Osteoblast (primary cell): ENCODE data around the gene REEP3. TPM values are rescaled to one million over a fixed set of nuclear protein-coding genes. Genes with fewer than 3 reads are reported as not detected.

Experiments
- DNase-seq: peaks from one replicate; pipeline ENCODE4 v3.0.0; 2011; ENCODE audit warnings: low spot score, mixed read lengths; ENCODE audit not compliant: insufficient read length; ENCODE audit errors: missing footprints
- H2AFZ ChIP-seq: 2 replicates; pipeline ENCODE4 v1.6.0; 2011; ENCODE audit warnings: mild to moderate bottlenecking, low read length
- H3K27ac ChIP-seq: 2 replicates; pipeline ENCODE4 v1.5.1; 2011; ENCODE audit warnings: mild to moderate bottlenecking, low read depth, low read length, moderate library complexity
- H3K27me3 ChIP-seq: 2 replicates; pipeline ENCODE4 v1.6.0; 2012; ENCODE audit warnings: mild to moderate bottlenecking, control low read depth, inconsistent platforms, low read length, moderate library complexity; ENCODE audit not compliant: insufficient read depth
- H3K36me3 ChIP-seq: 2 replicates; pipeline ENCODE4 v1.5.1; 2011; ENCODE audit warnings: mild to moderate bottlenecking, low read length, control low read depth, moderate library complexity; ENCODE audit not compliant: insufficient read depth
- H3K4me1 ChIP-seq: 2 replicates; pipeline ENCODE4 v1.5.1; 2011; ENCODE audit warnings: mild to moderate bottlenecking, low read length, control low read depth, moderate library complexity; ENCODE audit not compliant: insufficient read depth
- H3K4me2 ChIP-seq: 2 replicates; pipeline ENCODE4 v1.6.0; 2011; ENCODE audit warnings: mild to moderate bottlenecking, low read length; ENCODE audit not compliant: insufficient read depth
- H3K4me3 ChIP-seq: fragments of 200-600 bp; sonication (generic); 3 replicates; pipeline ENCODE4 v1.5.1; 2012; ENCODE audit warnings: mild to moderate bottlenecking, low read length, inconsistent platforms; ENCODE audit not compliant: insufficient read depth
- H3K79me2 ChIP-seq: 2 replicates; pipeline ENCODE4 v1.6.0; 2012; ENCODE audit warnings: mild to moderate bottlenecking, low read length, control low read depth, inconsistent platforms; ENCODE audit not compliant: insufficient read depth
- H3K9me3 ChIP-seq: 2 replicates; pipeline ENCODE4 v1.5.1; 2011; ENCODE audit warnings: low read depth, low read length, control low read depth
- H4K20me1 ChIP-seq: 2 replicates; pipeline ENCODE4 v1.6.0; 2012; ENCODE audit warnings: mild to moderate bottlenecking, low read length, control low read depth; ENCODE audit not compliant: insufficient read depth
- CTCF ChIP-seq: IDR thresholded peaks from 2 replicates; pipeline ENCODE4 v1.5.1; 2011; ENCODE audit warnings: mild to moderate bottlenecking, low read depth, low read length, moderate library complexity; ENCODE audit errors: extremely low read depth
- total RNA-seq: library from RNA; depleted of rRNA; stranded (reverse); fragments of >200 nt; gene quantifications from 2 replicates; pipeline ENCODE4 v1.2.3, GENCODE V29; 2012

Gene REEP3
- total RNA-seq, 1 donor = 71.3 TPM

GRCh38 chr10:63534723-63535122 is 13.5 kb downstream of the REEP3 start:
- Histone ChIP-seq H3K9me3 (no peaks in the 10 kb centered on the region), H2AFZ (no peak overlapping the region), H3K4me2 (no peak overlapping the region), H3K79me2 (peaks cover 84% of the 10 kb centered on the region), H3K27me3 (no peaks in the 10 kb centered on the region), H3K4me1 (no peaks in the 10 kb centered on the region), H3K36me3 (no peaks in the 10 kb centered on the region), H3K27ac (no peak overlapping the region), H3K4me3 (no peak overlapping the region), H4K20me1 (peaks cover 2% of the 10 kb centered on the region)
- TF ChIP-seq CTCF = no peak
- peak; percentile 58 for DNase-seq

GRCh38 chr10:63536698-63537097 is 15.5 kb downstream of the REEP3 start:
- H3K27ac ChIP-seq = no peak overlapping the region
- H3K4me2 ChIP-seq = no peak overlapping the region
- no peak overlapping the region for H2AFZ ChIP-seq
- H3K36me3 ChIP-seq = no peaks in the 10 kb centered on the region
- no peak overlapping the region for H3K4me3 ChIP-seq
- no peak for TF ChIP-seq CTCF
- H4K20me1 ChIP-seq = peaks cover 2% of the 10 kb centered on the region
- H3K4me1 ChIP-seq = no peaks in the 10 kb centered on the region
- H3K9me3 ChIP-seq = no peaks in the 10 kb centered on the region
- H3K27me3 ChIP-seq = no peaks in the 10 kb centered on the region
- H3K79me2 ChIP-seq = peaks cover 75% of the 10 kb centered on the region
- DNase-seq = no peak

GRCh38 chr10:63537536-63537935 is 16.3 kb downstream of the REEP3 start:
- H2AFZ ChIP-seq = no peak overlapping the region
- no peaks in the 10 kb centered on the region for H3K36me3 ChIP-seq
- no peak overlapping the region for H3K27ac ChIP-seq
- H3K4me3 ChIP-seq = no peak overlapping the region
- peaks cover 71% of the 10 kb centered on the region for H3K79me2 ChIP-seq
- DNase-seq = no peak
- no peak overlapping the region for H3K4me2 ChIP-seq
- H3K27me3 ChIP-seq = no peaks in the 10 kb centered on the region
- no peaks in the 10 kb centered on the region for H3K9me3 ChIP-seq
- H3K4me1 ChIP-seq = no peaks in the 10 kb centered on the region
- TF ChIP-seq CTCF = no peak
- H4K20me1 ChIP-seq = peaks cover 2% of the 10 kb centered on the region

- Histone ChIP-seq H3K79me2 (peaks cover 70% of the 10 kb centered on the region), H3K27me3 (no peaks in the 10 kb centered on the region), H3K27ac (no peak overlapping the region), H3K9me3 (no peaks in the 10 kb centered on the region), H2AFZ (no peak overlapping the region), H3K4me1 (peaks cover 7% of the 10 kb centered on the region), H3K4me2 (no peak overlapping the region), H3K36me3 (no peaks in the 10 kb centered on the region), H4K20me1 (no peaks in the 10 kb centered on the region), H3K4me3 (no peak overlapping the region)
- no peak for DNase-seq
- no peak for TF ChIP-seq CTCF
Measured at GRCh38 chr10:63539377-63539776, 18.2 kb downstream of the REEP3 start.
